Measurements from ENCODE around the gene MAMDC2.
A peak's percentile ranks its signal among the peaks of the same experiment; 100 is the strongest.

MAMDC2 gene, protein sequence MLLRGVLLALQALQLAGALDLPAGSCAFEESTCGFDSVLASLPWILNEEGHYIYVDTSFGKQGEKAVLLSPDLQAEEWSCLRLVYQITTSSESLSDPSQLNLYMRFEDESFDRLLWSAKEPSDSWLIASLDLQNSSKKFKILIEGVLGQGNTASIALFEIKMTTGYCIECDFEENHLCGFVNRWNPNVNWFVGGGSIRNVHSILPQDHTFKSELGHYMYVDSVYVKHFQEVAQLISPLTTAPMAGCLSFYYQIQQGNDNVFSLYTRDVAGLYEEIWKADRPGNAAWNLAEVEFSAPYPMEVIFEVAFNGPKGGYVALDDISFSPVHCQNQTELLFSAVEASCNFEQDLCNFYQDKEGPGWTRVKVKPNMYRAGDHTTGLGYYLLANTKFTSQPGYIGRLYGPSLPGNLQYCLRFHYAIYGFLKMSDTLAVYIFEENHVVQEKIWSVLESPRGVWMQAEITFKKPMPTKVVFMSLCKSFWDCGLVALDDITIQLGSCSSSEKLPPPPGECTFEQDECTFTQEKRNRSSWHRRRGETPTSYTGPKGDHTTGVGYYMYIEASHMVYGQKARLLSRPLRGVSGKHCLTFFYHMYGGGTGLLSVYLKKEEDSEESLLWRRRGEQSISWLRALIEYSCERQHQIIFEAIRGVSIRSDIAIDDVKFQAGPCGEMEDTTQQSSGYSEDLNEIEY

DNA sequence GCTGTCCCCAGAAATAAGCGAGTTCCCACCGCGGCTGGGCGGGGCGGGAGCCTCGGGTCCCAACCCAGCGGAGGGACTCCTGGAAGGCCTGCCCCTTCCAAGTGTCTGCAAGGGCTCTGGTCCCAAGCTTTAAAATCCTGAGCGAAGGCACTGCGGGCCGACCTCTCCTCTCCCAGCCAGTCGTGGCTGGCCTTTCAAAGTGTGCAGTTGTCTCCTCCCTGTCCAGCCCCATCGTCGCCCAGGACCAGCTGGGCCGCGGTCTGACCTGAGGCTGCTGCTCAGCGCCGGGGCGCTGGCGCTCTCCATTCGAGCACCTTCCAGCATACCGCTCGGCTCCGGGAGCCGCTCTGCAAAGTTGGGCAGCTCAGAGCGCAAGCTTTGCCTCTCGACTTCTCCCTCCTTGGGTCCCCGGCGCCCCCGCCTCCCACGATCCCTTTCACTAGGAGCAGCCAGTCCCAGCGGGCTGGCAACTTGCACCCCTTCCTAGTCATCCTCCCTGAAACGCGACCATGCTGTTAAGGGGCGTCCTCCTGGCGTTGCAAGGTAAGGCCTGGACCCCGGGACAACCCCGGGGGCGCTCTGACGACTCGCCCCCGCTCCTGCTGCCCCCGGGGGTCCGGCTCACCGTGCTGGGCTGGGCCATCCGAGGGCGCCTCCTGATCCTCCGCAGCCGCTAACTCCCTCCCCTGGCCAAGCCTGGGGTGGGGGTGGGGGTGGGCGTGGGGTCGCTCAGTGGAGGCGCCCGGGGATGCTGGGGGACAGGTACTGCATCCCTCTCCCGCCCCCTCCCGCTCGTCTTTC lies at the start of gene MAMDC2:
Gene MAMDC2, plus strand, starts transcription at position 160 of the 801 bp plus-strand sequence. Its CDS starts 350 bp downstream, at position 510.
- peak in 13 of 51 donors; percentile 5 to 35 (median 16) for DNase-seq

DNA sequence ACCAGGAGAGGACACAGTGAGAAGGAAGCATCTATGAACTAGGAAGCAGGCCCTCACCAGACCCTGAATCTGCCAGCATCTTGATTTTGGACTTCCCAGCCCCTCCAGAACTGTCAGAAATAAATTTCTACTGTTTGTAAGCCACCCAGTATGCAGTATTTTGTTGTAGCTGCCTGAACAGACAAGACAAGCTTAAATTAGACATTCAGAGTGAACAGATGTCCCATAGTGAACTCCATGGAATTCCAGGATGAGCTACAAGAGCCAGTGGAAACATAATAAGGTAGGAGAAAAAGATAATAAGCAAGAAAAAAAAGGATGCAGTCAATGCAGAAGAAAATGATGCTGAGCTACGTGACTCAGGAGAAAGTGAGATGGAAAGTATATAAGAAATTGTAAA lies 47.8 kb upstream of the MAMDC2 start:
- no peak for DNase-seq

DNA sequence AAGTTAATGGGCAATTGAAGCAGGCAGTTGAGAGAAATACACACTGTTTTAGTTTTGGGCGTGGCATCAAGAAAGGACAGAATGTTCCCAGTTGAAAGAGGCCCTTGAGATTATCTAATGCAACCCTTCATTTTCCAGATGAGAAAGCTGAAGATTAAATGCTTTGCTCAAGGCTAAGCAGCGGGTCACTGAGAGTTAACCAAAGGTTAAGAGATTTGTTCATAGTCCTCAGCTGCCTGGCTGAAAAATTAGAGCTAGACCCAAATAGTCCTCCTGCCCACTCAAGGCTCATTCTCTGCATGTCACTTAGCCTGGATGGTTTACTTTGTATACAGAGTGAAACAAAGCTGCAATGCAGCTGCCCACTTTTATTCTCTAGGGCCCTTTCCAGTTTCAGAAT lies 46.7 kb upstream of the MAMDC2 start:
- DNase-seq: peak in 1 of 51 donors; percentile 6

DNA sequence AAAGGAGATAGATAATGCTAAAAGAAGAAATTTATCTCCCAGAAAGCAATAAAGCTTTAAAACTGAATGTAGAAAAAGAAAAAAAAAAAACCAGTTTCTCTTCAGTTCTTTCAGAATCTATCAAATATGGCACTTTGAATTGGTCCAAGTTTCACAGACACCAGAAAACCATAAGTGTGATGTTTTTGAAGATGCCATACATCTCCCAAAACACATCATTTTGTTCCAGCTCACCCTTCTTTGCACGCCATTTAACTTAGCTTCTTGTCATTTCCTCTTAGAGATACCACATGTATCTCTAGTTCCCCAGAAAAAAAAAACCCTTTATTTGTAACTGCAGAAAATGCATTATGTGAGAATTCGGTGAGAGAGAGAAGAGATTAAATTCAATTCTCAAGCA lies 46.1 kb upstream of the MAMDC2 start:
- no peak for DNase-seq

DNA sequence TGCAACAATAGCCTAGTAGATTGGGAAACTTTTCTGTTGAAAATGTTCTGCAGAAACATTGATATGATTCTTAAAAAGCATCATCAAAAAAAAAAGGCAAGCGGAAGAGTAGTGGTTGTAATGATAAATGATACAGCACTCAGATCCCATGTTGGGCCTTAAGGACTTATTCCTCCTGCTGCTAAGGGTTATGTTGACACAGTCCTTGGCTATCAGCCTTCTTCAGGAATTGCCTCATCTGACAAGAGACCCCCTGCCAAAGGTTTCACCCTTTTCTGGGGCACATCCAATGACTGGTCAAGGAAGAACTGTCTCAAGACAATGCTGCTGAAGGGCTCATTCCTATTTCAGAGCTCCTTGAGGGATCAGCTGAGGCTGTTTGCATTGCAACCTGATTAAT lies 44.3 kb upstream of the MAMDC2 start:
- DNase-seq: no peak

DNA sequence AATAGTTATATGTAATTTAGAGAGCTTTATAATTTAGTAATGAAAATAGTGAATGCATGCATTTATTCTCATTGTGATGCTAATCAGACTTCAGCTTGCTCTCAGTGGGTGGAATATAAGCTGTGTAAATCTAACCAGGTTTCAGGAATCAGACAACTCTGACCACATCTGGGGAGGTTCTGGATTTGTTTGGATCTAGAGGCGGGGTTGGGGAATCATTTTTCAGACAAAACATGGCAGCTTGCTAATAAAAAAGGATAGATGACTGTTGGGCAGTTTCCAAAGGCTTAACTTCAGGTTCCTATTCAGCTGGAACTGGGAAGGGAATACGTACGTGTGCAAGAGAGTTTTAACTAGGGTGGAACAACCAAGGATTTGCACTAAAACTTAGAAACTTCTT lies 43.2 kb upstream of the MAMDC2 start:
- DNase-seq: no peak

DNA sequence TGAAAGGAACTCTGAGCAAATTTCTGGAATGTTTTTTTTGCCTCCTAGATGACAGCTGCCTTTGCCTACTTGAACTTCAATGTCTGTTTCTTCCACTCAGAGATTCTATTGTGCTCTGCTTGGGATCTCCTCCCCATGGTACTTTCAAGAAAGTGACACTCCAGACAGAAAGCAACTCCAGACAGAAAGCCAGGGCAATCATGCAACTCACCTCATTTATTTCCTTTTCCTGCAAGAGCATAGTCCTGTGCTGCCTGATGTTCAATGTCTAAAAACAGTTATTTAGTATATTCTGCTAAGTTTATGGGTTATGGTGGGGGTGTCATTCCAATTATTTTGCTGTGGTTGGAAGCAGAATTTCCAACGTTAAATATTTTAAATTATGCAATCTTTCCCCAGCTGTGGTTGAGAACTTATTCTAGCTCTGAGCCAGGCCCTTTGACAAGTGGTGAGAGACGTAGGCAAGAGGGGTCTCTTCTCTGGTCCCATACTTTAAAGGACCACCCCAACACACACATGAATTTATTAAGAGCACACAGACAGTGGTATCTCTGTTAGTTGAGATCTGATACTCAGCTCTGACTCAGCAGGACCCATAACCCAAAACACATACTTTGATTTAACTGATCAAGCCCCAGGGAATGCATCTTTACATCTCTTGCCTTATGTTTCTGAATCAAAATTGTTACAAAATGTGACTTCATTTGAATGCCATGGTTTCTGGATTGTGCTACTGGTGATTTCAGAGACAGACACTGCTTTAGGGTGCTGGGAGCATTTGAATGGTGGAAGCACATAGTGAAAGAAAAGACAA lies 39.5 kb upstream of the MAMDC2 start:
- no peak for DNase-seq

DNA sequence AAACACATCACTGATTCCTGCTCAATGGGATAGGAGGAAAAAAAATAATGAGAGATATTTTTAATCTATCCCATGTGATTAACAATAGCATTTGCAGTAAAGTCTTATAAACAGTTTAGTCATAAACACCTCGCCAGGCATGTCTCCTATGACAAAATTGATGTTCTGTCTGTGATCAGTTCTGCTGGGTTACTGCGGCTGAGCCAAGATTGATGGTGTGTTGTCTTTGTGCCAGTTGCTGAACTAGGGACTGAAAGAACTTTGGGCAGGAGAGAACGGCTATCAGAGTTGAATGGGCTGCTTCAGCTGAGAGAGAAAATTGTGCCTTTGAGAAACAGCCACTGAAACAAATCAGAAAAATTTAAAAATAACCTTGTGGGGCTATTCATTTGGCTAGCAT lies 37.3 kb upstream of the MAMDC2 start:
- DNase-seq: no peak

DNA sequence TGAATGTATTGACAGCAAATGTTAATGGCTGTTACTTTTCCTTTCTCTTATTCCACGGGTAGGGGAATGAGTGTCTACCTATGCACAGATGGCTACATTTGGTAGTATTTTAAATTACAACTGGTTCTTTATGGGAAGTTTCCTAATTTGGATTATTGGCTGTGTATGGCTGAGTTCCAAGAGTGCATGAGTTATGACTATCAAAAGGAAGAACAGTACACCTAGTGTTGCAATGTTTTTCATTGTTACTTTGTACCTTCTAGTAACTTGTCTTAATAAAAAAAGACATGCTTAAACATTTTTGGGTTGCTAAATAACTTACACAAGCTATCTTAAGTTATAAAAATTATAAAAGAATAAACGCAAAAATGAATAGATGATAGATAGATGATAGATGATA lies 35.8 kb upstream of the MAMDC2 start:
- no peak for DNase-seq

DNA sequence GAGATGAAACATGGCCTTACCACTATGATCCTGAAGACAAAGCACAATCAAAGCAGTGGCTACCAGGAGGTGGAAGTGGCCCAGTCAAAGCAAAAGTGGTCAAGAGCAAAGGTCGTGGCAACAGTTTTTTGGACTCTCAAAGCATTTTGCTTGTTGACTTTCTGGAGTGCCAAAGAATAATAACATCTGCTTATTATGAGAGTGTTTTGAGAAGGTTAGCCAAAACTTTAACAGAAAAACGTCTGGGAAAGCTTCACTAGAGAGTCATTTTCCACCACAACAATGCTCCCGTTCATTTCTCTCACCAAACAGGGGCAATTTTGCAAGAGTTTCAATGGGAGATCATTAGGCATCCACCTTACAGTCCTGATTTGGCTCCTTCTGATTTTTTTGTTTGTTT lies 33.6 kb upstream of the MAMDC2 start:
- no peak for DNase-seq

DNA sequence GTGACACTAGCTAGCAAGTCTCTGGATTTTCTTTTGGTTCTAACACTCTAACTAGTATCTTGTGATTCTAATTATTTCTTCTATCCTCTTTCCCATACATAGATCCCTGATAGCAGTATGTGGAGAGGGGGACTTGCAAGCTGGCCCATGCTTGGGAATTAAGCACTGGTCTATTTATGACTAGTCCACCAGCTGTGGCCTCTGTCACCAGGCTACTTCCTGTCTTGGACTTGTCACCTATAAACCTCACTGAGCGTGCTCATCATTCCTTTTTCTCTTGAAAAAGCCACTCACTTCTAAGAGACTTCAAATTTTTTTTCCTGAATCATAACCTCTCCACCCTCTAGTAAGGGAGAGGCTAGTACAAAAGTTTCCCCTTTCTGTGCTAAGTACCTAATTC lies 32.3 kb upstream of the MAMDC2 start:
- DNase-seq: no peak

DNA sequence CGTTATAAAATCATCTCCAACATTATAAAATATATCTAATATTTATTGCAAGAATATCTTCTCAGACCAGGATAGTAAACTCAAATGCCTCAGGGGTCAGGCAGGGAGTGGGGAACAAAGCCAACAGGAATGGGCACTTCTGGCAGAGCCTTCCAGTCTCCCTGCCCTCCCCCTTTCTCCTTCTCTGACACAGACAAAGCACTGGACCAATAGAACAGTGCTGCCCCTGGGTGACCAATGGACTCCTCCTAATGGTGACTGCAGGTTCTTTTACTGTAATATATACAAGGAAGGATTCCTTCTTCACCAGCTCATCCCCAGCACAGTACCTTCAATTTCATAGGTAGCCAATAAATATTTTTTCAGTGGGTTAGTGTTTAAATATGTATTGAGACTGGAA lies 31.1 kb upstream of the MAMDC2 start:
- no peak for DNase-seq

DNA sequence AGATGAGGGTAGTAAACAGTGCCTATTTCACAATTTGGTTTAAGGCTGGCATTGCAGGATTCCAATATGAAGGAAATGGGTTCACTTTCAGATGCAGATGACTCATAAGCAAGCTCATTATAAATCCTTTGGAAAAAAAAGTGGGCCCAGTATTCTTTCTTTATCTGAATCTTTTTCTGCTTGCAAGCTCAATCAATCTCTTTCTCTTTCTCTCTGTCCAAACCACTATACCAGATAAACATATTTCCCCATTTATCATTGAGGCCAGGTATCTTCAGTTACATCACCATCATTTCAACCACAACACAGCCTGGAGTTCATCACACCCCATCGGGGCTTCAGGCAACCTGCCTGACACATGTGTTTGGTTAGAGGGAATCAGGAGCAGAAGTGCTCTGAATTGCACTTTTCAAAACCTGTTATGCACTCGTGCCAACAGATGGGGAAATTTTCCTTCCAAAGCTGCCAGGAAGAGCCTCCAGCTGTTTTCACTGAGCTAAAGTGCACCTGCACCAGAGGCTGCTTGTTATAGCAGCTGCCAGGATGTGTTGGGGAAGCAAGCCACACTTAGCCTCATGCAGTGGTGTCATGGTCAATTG lies 30.0 kb upstream of the MAMDC2 start:
- DNase-seq: no peak

DNA sequence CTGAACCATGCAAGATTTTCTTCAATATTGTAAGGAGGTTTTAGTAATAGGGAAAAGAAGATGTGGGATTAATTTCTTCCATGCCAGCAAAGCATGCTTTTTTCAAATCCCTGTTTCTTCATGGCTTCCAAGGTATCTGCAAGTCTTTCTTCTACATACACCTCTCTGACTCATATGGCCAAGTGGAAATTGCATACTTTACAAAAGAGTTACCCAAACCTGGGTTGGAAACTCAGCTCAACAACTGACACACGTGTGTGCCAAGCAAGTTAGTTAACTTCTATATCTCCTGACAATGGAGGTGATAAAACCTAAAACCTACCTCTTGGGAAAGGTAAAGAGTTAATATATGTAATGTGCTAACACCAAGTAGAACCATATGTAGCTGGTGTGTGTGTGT lies 28.5 kb upstream of the MAMDC2 start:
- DNase-seq: no peak

DNA sequence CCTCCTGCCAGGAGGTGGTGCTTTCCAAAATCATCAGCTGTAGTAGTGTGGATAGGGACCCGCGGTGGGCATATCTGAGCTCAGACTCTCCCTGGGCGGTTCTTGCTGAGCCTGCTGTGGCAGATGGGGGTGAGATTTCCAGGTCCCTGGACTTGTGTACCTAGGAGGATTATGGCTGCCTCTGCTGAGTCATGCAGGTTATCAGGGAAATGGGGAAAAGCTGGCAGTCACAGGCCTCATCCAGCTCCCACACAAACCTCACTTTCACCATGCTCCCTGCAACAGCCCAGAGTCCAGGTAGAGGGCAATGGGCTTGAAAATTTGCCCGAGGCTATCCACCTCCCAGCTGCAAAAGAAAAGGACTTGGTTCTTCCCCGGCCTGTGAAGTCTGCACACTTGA lies 23.4 kb upstream of the MAMDC2 start:
- DNase-seq: no peak

DNA sequence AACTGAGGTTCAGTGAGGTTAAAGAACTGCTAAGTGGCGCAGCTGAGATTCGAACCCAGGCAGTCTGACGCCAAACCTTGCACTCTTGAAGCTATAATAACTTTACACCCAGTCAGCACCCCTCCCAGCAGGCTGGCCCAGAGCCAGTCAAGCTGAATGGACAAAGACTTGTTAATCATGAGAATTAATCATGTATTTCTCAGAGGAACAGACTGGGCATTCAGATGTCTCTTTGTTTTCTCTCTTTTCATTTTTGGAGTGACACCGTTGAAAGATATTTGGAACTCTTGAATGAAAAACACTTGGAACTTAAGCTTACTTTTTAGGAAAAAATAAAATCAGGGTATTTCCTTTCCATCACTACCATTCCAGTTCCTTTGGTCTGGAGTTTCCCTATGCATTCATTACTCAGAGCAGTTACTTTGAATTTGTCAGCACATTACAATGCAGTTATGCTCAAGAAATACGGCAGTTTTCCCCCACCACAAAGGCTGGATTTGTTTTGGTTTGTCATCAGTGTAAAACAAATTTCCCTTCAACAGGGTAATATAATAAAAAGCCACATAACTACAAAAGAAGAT lies 22.6 kb upstream of the MAMDC2 start:
- peak in 36 of 51 donors; percentile 3 to 79 (median 53) for DNase-seq

DNA sequence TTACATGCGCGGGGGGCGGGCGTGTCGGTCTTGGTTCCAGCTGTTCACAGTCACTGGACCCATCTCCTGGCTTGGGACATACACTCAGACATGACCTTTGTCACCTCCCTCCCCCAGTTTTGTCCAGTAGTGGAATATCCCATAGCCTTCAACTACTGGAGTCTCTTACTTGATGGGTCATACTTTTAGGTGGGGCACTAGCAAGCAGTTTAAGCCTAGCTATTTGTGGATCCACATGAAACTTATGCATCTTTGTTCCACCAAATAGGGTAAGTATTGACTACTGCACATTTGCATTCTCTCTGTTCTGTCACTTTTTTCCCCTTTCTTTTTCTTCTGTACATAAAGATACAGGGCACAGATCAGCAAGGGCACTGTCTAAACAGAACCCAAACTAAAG lies 15.4 kb upstream of the MAMDC2 start:
- DNase-seq: no peak

DNA sequence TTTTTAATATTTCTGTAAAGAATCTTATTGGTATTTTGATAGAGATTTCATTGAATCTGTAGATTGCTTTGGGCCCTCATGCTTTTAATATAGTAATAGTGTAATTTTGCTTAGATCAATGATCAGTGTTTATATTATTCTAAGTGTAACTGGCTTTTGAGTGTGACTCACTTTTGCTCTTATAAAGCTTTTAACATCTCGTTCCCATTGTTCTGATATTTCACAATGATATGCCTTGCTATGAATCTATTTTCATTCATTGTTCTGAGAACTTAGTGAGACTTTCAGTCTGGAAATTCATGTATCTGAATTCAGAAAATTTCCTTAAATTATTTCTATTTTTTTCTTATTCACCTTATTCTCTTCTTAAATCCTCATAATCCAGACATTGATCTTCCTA lies 13.5 kb upstream of the MAMDC2 start:
- DNase-seq: no peak

DNA sequence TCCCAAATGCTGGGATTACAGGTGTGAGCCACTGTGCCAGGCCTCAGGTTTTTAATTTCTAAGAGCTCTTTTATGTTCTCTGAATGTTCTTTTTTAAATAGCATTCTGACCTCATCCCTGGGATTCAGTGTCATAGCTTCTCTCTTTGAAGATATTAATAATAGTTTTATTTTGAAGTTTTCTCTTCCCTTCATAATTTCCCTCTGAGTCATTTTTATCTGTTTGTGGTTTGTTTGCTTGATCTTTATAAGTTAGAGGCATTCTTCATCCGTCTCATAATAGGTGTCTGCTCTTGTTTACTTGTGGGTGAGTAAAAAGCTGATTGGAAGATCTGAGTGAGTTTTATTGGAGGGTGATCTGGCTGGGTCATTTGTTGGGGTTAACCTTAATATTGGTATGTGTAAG lies 12.5 kb upstream of the MAMDC2 start:
- no peak for DNase-seq

DNA sequence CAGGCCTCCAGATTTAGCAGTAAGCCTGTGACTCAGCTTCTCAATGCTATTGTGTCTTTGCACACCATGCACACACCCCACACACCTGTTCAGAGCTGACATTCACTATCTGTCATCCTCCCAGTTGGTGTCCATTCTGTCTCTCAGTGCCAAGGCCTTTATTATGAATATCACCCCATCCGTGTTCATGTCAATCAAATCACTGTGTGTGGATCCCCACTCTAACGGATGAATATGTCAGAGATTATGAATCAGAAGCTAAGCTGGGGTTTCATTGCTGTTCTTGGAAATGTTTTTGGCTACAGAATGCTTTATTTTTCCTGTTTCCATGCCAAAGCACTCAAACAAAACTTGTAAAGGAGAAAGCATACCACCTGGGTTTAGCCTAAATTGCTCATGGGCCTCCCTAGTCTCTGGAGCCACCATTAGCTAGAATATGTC lies 9.4 kb upstream of the MAMDC2 start:
- DNase-seq: peak in 1 of 51 donors; percentile 15

DNA sequence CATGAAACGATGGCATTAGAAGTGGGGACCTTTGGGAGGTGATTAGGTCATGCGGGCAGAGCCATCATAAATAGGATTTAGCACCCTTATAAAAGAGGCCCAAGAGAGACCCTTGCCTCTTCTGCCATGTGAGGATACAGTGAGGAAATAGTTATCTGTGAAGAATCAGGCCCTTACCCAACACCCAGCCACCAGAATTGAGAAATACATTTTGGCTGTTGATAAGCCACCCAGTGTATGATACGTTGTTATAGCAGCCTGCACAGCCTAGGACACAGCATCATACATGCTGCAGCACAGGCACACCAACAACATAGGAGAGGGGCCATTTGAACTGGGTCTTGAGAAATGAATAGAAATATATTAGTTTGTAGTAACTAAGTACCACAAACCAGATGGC lies 8.0 kb upstream of the MAMDC2 start:
- no peak for DNase-seq
